HG02759 (cell line): ENCODE measurements around the gene FMNL2.

Source experiments
- ATAC-seq: cut with Tn5 transposase; IDR thresholded peaks from one replicate; pipeline ENCODE4 v1.9.1; 2021; ENCODE audit warnings: mild to moderate bottlenecking, moderate library complexity; ENCODE audit not compliant: unreplicated experiment

The FMNL2 gene

DNA sequence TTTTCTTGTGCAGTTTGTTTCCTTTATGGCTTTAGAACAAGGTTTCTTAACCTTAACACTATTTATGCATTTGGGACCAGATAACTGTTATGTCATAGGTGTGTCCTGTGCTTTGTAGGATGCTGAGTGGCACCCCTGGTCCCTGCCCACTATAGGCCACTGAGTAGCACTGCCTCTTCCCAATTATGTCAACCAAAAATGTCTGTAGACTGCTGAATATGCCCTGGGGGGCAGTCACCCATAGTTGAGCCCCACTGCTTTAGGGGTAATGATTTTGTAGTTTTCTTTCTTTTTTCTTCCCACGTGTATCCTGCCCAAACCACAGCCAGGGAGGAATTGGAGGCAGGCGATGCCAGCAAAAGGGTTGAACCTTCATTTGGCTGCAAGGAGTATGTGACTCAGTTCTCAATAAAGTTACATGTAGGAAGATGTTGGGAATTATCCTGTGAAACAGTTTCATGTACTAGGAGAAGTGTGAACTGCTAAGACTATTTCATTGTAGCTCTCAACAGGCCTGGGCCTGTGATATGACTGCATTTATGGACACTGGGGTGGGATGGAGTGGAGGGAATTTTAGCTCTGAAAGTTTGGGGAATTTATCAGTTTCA lies 65.7 kb downstream of the FMNL2 start:
- ATAC-seq: no peak

DNA sequence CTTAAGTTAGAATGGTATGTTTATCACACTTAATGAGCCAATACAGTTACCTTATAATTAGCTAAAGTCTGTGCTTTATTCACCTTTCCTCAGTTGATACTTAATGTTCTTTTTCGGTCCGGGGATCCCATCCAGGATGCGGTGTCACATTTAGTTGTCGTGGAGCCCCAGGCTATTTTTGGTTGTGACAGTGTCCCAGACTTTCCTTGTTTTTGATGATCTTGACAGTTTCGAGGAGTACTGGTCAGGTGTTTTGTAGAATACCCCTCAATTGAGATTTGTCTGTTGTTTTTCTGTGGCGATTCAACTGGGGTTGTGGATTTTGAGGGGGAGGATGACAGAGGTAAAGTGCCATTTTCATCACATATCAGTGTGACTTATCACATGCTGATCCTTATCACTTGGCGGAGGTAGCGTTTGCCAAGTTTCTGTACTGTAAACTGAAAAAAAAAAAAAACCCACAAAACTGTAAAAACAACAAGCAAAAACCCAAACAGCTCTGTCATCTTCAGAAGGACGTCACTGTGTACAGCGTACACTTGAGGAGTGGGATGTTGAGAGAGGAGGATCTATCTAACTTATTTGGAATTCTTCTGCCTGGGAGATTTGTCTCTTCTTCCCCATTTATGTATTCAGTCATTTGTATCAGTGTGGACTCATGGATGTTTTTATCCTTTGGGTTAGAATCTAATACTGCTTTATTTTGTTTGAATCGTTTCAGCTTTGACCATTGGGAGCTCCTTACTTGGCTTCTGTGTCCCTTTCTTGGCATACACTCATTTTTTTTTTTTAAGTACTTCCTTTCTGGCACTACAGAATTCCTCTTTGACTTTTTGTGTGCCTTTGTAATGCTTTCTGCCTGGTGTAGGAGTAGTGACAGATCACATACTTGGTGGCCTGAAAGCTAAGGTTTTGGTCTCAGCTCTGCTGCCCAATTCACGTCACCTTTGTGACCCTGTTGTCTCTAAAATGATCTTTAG lies 68.1 kb downstream of the FMNL2 start:
- no peak for ATAC-seq

DNA sequence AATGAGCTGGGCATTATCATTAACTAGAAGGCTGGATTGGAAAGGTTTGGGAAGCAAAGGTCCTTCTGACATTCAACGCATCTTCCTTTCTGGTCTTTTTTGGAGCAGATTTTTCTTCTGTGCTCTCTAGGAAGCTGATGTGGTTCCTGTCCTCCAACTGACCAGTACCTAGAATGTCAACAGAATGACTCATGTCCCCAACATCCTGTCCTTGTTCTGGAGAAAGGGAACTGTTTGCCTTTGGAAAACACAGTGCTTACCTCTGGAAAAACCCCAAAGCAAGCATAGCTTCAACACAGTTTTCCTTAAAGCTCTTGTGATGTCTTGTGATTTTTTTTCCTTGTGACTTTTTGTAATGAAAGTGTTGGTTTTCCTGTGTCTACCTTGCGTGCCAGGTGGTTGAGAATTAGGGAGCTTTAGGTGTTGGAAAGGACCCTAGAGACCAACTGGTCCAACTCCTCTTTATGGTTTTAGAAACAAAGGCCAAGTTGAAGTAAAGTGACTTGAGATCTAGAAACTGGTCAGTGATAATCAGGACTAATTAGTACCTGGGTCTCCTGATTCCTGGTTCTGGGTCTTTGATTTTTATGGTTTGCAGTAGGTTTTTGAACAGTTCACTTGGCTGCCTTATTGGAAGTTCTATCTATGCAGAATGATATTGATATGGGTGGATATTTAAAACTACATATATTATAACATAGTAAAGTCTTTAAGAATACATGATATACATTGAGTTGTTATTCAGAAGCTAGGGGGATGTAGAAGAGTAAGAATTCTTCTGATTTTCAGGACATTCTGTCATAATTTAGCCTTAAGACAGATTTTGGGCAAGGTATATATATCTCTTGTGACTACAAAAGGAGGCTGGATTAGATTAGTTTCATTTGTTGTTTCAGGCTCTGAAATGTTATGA lies 70.5 kb downstream of the FMNL2 start:
- ATAC-seq: peak; percentile 3

DNA sequence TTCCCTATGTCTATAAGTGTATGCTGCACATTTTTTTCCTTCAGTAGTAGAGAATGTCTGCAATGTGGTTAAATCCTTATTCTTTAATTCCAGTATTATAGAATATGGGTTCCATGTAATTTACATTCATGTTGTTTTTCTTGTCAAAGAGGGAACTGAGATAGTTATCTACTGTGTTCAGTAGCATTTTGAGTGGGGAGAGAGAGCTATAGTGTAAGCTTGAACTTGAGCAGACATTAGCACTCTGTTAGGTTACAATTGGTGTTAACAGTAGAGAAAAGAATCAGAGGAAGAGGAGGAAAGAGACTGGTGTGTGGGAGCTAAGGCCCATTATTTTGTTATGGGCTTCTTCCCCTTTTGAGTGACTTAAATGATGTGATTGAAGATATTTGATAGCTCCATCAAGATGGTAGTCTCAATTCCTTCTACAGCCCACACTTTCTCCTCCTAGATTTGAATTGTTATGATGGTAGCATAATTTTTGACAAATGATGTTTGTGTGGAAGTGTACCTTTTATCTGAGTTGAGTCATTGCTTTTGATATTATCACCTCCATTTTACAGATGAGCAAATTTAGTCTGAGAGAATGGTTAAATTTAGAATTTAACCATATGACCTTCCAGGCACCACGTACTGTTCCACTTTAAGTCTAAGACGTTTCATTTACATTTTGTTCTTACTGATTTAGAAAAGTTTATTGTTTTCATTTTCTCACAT lies 71.3 kb downstream of the FMNL2 start:
- peak; percentile 44 for ATAC-seq

DNA sequence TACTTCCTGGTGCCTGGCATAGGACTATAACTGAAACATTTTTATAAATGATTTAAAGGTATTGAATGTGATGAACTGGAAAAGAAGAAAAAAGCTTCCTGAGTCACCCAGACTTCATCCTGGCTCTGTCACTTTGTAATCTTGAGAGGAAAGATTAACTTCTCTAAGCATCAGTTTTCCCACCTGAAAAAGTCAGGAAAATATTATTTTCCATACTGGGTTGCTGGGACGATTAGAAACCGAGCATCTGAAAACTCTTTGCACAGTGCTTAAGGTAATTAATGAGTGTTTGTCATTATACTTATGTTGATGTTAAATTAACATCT lies 71.8 kb downstream of the FMNL2 start:
- ATAC-seq: no peak

DNA sequence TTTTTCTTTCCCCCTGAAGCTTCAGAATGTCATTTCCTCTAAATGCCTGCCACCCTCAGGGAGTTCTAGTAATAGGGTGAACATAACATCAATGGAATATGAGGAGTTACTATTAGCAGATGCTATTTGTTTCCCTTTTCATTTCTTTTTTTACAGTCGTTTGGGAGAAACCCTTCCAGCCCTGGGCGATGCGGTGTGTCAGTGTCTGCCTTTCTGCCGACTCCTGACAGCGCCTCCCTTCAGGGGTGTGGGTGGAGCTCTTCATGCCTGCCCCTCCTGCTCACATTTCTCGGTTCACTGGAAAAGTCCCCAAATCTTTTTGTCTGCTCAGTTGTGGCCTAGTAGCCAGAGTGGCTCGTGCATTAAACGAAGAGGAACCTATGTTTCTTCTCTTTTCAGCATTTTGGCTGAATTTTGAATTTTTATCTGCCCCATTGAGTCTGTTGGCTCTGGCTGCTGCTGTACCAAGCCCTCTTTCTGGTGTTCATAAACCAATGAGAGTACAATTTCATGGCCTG lies 72.3 kb downstream of the FMNL2 start:
- peak; percentile 94 for ATAC-seq

DNA sequence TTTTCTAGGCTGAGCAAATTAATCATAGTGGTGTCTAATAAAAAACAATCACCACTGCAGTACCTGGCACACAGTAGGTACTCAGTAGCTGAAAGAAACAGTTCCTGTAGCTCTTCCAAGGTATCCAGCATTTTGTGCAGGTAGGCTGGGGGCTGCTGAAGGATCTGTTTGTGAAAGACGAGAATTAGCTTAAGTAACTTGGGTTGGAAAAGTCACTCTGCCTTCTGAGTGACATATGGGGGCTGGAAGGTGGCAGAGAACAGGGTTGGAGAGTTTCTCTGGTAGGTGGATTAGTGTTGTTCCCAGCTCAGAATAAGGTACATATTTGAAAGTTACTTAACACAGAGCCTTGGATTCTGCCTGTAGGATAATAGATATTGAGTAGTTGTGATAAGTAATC lies 72.8 kb downstream of the FMNL2 start:
- ATAC-seq: no peak

DNA sequence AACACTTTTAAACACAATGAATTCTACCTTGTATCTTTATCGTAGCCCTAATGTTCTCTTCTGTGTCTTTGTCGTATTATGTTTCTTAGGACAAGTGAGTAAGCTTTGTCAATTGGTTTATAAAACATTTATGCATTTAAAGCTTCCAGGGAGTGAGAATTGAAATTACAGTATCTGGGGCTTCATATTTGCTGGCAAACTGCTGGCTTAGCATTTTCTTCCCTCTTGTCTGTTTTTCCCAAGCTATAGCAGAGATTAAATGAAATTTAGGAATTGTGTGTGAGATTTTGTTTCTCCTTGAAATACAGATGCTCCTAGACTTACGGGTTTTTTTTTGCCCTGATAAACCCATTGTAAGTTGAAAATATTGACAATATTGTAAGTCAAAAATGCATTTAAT lies 73.3 kb downstream of the FMNL2 start:
- ATAC-seq: no peak

DNA sequence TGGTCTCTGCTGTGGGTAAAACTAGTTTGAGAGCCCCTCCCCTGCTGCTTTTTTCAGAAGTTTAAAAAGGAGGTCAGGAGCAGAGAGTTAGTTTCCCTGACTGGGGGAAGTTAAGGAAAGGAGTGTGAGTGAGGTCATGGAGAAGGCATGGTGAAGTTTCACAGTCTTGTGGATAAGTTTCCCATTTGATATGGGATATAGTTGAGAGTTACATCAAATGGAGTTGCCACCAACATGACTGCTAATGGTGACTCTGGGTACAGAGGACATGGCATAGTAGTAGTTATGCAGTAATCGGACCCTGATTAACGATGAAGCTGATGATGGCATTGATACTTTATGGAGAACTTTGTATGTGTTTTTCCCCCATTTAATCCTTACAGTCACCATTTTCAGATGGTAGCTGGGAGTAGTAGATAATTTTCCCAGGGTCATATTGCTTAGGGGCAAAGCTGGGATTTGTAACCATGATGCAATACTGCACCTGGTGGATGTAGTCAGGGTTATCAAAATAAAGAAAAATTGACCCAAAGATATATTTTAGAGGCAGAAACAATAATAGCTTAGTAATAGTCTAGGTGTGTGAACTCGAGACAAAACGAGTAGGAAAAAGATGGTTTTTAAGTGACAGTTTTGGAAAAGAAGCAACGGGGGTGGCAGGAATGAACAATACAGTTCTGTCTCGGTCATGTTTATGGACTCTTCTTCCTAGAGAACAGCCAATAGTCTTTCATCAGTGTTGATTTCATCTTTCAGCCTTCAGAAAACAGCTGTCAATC lies 74.6 kb downstream of the FMNL2 start:
- ATAC-seq: no peak

DNA sequence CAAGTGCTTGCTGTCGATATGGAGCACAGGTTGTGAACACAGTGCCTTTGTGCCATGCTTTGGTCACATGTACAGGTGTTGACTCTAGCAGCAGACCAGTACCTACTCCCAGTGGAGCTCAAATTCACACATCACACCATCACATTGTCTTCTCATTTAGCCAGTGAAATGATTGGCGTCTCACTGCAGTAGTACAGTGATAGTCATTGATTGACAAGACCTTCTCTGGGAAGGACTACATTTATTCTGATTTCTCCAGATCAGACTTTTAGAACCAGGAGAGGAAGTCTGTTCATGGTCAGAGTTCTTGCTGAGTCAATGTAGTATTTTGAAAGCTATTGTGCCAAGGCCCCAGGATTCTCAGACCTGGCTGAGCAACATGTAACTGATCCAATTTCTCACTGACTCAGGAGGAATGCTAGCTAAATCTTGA lies 75.2 kb downstream of the FMNL2 start:
- ATAC-seq: no peak

DNA sequence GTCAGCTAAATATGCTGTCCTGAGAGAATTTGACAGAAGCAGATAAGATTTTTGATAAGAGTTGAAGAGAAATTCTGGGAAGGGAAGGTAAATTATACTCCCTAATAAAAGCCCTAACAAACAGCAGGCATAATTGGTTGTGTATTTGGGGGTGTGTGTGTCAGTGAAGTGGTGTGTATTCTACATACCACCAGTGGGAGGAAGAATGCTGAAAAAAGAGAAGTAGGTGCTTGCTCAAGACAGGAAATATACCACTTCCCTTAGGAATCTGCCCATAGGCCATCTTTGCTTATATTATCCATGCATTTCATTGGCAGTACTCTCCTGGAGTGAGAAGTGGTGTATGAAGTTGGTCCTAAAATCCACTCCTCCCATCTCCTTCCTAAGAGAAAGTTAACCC lies 76.2 kb downstream of the FMNL2 start:
- no peak for ATAC-seq

DNA sequence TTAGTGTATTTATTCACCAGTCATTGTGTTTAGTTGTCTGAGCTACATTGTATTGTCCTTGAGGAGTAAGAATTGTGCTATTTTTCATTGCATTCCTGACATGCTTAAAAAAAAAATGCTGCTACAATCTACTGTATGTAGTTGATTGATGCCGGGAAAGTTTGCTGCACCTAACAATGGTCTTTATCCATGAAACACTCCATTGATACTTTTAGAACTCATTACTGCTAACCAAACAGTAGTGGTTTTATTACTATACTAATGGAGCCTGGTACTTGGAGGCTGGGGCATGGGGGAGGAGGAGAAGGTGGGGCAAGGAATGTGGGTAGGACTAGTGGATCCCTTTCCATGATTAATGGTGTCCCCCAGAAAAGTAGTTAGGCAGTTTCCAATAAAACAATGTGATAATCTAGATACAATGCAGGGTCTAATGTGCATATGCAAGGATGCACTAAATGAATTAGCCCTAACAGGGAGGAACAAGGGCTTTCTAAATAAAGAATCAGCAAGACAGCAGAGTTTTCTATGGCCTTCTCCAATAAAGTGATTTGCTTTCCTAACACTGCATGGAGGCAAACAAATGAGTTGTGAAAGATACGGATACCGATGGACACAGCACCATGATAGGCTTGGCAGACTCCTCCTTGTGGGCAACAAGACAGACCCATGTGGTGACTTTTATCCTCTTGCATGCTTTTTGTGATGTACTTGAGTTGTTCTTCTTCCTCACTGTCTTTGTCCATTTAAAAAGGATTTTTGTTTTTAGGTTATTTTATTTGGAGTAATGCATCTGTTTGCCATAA lies 78.5 kb downstream of the FMNL2 start:
- no peak for ATAC-seq

DNA sequence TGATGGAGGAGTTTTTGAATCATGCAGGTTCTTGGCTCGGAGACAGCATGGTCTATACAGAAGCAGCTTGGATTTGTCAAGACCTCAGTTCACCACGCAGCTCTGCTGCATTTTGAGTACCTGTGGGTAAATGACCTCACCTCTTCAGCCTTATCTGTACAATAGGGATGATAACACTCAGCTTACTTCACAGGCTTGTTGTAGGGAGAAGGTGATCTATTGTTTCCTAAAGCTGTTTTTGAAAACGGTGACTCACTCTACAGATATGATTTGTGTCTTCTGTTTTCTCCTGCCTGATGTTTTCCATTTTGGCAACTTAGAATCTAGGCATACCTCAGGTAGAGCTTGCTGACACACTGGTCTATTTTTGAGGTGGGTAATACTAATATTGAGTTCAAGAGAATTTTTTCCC lies 80.3 kb downstream of the FMNL2 start:
- no peak for ATAC-seq

DNA sequence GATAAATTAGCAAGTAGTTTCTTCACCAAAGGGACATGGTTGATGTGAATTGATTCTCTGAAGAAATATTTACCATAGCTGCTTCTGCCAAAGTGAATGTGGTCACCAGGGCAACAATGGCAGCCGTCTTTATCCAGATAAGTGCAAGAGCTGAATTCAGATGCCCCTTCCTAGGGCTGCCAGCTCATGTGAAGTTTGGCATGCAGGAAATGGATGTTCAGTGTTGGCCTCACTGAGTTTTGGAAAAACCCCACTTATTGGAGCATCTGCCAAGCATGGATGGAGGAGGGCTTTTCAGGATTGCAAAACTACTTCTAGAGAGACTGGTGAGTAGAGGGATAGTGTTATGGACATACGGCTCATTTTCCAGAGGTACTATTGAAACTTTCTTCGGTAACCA lies 80.8 kb downstream of the FMNL2 start:
- ATAC-seq: no peak

DNA sequence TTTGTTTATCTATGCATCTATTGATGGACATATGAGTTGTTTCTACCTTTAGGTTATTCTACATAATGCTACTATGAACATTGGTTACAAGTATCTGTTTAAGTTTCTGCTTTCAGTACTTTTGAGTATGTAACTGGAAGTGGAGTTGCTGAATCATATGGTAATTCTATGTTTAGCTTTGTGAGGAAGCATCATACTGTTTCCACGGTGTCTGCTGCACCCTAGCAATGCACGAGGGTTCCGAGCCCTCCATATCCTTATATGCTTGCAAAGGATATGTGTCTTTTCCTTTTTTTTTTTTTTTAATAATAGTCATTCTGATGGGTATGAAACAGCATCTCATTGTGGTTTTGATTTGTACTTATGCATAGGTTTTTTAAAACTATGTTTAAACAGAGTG lies 83.7 kb downstream of the FMNL2 start:
- no peak for ATAC-seq

DNA sequence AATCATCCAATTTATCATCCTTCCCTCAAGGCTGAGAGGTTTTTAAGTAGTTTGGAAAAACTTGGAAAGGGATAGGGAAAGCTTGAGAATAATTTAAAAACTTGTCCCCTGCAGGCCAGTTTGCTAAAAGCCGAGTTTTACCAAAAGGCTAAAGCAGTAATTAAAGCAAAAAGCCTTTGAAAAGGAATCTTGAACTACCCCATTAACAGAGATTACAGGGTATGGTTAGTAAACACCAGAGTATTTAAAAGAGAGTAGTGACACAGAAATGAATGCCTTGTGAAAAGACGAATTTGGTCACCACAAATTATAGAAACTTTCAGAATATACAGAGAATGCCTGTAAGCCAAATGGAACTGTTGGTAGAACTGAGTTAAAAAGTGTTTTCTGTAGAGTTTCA lies 85.0 kb downstream of the FMNL2 start:
- no peak for ATAC-seq

DNA sequence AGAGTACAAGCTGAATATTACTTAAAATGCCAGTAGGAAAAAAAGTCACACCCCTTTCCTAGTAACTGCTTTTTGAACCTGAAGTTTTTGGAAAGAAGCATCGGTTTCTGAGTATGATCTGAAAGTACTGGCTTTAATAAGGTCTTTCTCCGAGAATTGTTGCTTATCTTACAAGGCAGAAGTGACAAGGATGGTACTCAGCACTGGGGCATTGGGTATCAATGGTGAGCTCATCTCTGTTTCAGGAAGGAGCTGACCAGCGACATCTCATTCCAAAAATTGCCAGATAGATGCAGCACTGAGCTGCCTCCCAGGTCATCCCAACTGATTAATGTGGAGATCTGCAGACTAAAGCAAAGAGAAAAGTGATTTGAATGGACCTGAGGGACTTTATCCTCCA lies 85.4 kb downstream of the FMNL2 start:
- no peak for ATAC-seq

DNA sequence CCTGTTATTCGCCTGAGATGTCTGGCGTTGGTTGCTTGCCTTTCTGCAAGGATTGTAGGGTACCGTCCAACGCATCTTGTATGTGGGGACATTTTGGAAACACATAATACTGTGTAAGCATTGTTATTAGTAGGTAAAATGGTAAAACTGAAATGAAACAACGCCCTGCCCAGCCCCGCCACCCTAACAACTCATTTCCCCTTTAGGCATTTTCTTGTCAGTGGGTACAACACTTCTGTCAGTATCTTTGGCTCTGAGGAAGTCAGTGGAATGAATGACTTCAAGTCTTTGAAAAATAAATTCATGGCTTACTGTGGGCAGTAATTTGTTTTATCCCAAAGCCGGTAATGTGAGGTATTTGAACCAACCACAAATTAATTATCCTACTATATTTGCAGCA lies 86.0 kb downstream of the FMNL2 start:
- no peak for ATAC-seq
